Skeletal muscle satellite cell (primary cell): Measurements from ENCODE around the gene LRMDA.

Experiments used
- H3K27me3 ChIP-seq: 2 replicates; pipeline ENCODE4 v1.7.0; 2013; ENCODE audit warnings: low read length; ENCODE audit not compliant: control insufficient read depth, insufficient read depth
- H3K36me3 ChIP-seq: 2 replicates; pipeline ENCODE4 v1.7.0; 2013; ENCODE audit warnings: mild to moderate bottlenecking, control low read depth, low read length; ENCODE audit not compliant: insufficient read depth
- H3K4me1 ChIP-seq: 2 replicates; pipeline ENCODE4 v1.7.0; 2013; ENCODE audit warnings: low read length; ENCODE audit not compliant: control insufficient read depth, insufficient read depth
- H3K4me2 ChIP-seq: 2 replicates; pipeline ENCODE4 v1.7.0; 2013; ENCODE audit warnings: mild to moderate bottlenecking, low read length
- H3K4me3 ChIP-seq: 2 replicates; pipeline ENCODE4 v1.7.0; 2013; ENCODE audit warnings: low read length
- H3K9ac ChIP-seq: 2 replicates; pipeline ENCODE4 v1.7.0; 2013; ENCODE audit warnings: mild to moderate bottlenecking, low read depth, low read length, moderate library complexity
- H3K9me3 ChIP-seq: replicated peaks from 2 replicates; pipeline ENCODE4 v1.7.0; 2013; ENCODE audit warnings: mild to moderate bottlenecking, control low read depth, low read length

The LRMDA gene

GRCh38 chr10:76211691-76212090, 780.3 kb downstream of the LRMDA start:
- H3K9me3 ChIP-seq, result no peaks in the 10 kb centered on the region
- no peaks in the 10 kb centered on the region for H3K27me3 ChIP-seq
- H3K4me3 ChIP-seq, result no peak overlapping the region
- no peaks in the 10 kb centered on the region for H3K4me1 ChIP-seq
- no peaks in the 10 kb centered on the region for H3K36me3 ChIP-seq
- H3K4me2 ChIP-seq, result no peak overlapping the region
- no peak overlapping the region for H3K9ac ChIP-seq

GRCh38 chr10:76213876-76214275, 782.5 kb downstream of the LRMDA start:
- Histone ChIP-seq H3K4me2 (no peak overlapping the region), H3K9ac (no peak overlapping the region), H3K27me3 (no peaks in the 10 kb centered on the region), H3K9me3 (no peaks in the 10 kb centered on the region), H3K36me3 (no peaks in the 10 kb centered on the region), H3K4me3 (no peak overlapping the region), H3K4me1 (no peaks in the 10 kb centered on the region)

DNA sequence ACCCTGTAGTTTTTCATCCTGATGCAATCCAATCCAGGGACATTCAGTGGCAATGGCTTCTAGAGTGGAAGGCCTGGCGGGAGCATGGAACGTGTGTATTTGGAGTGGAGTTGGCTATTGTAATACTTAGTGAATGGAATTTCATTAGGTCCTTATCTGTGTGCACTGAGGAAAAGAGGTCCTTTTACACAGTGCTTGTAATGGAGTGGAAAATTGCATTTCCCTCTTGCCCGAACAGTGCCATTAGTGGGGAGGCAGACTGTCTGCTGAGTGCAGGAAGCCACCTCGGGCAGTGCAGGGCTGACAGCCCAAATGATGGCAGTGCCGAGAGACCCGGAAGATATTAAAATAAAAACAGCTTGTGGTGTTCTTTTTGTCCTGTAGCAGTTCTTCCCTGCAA, 786.6 kb downstream of the LRMDA start:
- H3K4me1 ChIP-seq, result no peaks in the 10 kb centered on the region
- H3K9ac ChIP-seq, result no peak overlapping the region
- no peak overlapping the region for H3K4me3 ChIP-seq
- H3K27me3 ChIP-seq, result no peaks in the 10 kb centered on the region
- H3K9me3 ChIP-seq, result no peaks in the 10 kb centered on the region
- H3K36me3 ChIP-seq, result no peaks in the 10 kb centered on the region
- H3K4me2 ChIP-seq, result no peak overlapping the region

- no peaks in the 10 kb centered on the region for H3K27me3 ChIP-seq
- H3K4me1 ChIP-seq, result no peaks in the 10 kb centered on the region
- H3K9me3 ChIP-seq, result no peaks in the 10 kb centered on the region
- H3K4me2 ChIP-seq, result no peak overlapping the region
- H3K4me3 ChIP-seq, result no peak overlapping the region
- no peaks in the 10 kb centered on the region for H3K36me3 ChIP-seq
- H3K9ac ChIP-seq, result no peak overlapping the region
Observed at GRCh38 chr10:76229341-76229740, 797.9 kb downstream of the LRMDA start.

DNA sequence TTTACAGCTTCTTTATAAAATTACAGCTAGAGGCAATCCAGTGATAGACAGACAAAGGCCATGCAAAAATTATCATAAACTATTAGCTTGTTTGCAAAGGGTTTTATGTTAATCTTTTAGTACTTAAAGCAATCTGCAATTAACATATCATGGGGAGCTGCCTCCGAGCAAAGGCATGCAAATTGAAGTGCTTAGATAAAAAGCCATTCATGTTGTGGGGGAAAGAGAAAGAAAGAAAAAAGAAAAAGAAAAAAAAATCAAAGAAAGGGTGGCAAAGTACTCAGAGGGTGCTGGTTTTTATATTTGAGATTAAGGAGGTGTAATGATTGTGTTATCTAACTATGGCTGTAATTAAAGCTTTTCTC, 799.5 kb downstream of the LRMDA start:
- no peaks in the 10 kb centered on the region for H3K4me1 ChIP-seq
- no peaks in the 10 kb centered on the region for H3K9me3 ChIP-seq
- H3K36me3 ChIP-seq, result no peaks in the 10 kb centered on the region
- H3K4me2 ChIP-seq, result no peak overlapping the region
- no peak overlapping the region for H3K4me3 ChIP-seq
- no peak overlapping the region for H3K9ac ChIP-seq
- no peaks in the 10 kb centered on the region for H3K27me3 ChIP-seq

GRCh38 chr10:76231286-76231934, 800.0 kb downstream of the LRMDA start:
- H3K27me3 ChIP-seq, result no peaks in the 10 kb centered on the region
- H3K36me3 ChIP-seq, result no peaks in the 10 kb centered on the region
- no peaks in the 10 kb centered on the region for H3K4me1 ChIP-seq
- no peak overlapping the region for H3K9ac ChIP-seq
- H3K9me3 ChIP-seq, result no peaks in the 10 kb centered on the region
- no peak overlapping the region for H3K4me3 ChIP-seq
- no peak overlapping the region for H3K4me2 ChIP-seq

- Histone ChIP-seq H3K9me3 (no peaks in the 10 kb centered on the region), H3K4me1 (no peaks in the 10 kb centered on the region), H3K27me3 (no peaks in the 10 kb centered on the region), H3K36me3 (no peaks in the 10 kb centered on the region), H3K4me2 (no peak overlapping the region), H3K9ac (no peak overlapping the region), H3K4me3 (no peak overlapping the region)
Observed at GRCh38 chr10:76234499-76235226, 803.2 kb downstream of the LRMDA start.

GRCh38 chr10:76236356-76236755, 804.9 kb downstream of the LRMDA start:
- H3K4me3 ChIP-seq, result no peak overlapping the region
- no peaks in the 10 kb centered on the region for H3K9me3 ChIP-seq
- no peaks in the 10 kb centered on the region for H3K27me3 ChIP-seq
- no peaks in the 10 kb centered on the region for H3K4me1 ChIP-seq
- no peaks in the 10 kb centered on the region for H3K36me3 ChIP-seq
- no peak overlapping the region for H3K4me2 ChIP-seq
- H3K9ac ChIP-seq, result no peak overlapping the region

GRCh38 chr10:76242956-76243355, 811.5 kb downstream of the LRMDA start:
- H3K36me3 ChIP-seq, result no peaks in the 10 kb centered on the region
- no peak overlapping the region for H3K4me2 ChIP-seq
- H3K4me1 ChIP-seq, result no peaks in the 10 kb centered on the region
- no peak overlapping the region for H3K9ac ChIP-seq
- no peaks in the 10 kb centered on the region for H3K9me3 ChIP-seq
- no peak overlapping the region for H3K4me3 ChIP-seq
- no peaks in the 10 kb centered on the region for H3K27me3 ChIP-seq

- Histone ChIP-seq H3K9ac (no peak overlapping the region), H3K4me3 (no peak overlapping the region), H3K4me2 (no peak overlapping the region), H3K27me3 (no peaks in the 10 kb centered on the region), H3K4me1 (no peaks in the 10 kb centered on the region), H3K36me3 (no peaks in the 10 kb centered on the region), H3K9me3 (no peaks in the 10 kb centered on the region)
Observed at GRCh38 chr10:76244061-76244686, 812.8 kb downstream of the LRMDA start.

DNA sequence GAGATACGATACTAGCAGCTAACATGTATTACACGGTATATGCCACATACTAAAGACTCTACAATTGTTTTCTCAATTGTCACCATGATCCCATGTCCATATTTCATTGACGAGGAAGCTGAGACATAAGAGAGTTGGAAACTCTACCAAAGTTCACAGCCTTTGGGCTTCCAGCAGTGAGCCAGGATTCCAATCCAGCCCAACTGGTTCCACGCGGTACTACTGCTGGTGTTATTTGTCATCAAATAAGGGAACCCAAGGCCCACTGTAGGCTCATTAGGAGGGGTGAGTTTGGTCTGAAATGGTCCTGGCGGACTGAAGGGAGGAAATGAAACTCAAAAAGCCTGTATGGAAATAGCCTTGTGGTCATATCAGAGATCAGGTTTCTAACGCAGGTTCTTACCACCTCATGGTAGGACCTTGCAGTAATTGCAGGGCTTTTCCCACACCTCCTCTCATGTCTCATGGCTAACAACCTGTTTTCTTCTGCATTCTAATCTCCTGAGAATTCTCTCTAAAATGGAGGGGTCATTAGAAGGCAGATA, 814.6 kb downstream of the LRMDA start:
- no peaks in the 10 kb centered on the region for H3K9me3 ChIP-seq
- no peak overlapping the region for H3K9ac ChIP-seq
- H3K4me1 ChIP-seq, result no peaks in the 10 kb centered on the region
- no peaks in the 10 kb centered on the region for H3K36me3 ChIP-seq
- H3K4me3 ChIP-seq, result no peak overlapping the region
- no peak overlapping the region for H3K4me2 ChIP-seq
- H3K27me3 ChIP-seq, result no peaks in the 10 kb centered on the region
